Suprapubic skin (tissue), 4 donors: ENCODE data around the gene FBXO48. TPM values are rescaled to one million over a fixed set of nuclear protein-coding genes. Genes with fewer than 3 reads are reported as not detected.

ENCODE experiments used
- DNase-seq, 2 donors: peaks; one replicate each; pipeline ENCODE4 v3.0.0-alpha.2; 2019; ENCODE audit warnings: low spot score in 2 of 2
- H3K27ac ChIP-seq: fragments of 200-600 bp; sonication (generic); one replicate; pipeline ENCODE4 v1.5.1; 2019
- H3K27me3 ChIP-seq: fragments of 200-600 bp; sonication (generic); one replicate; pipeline ENCODE4 v1.5.1; 2019
- H3K36me3 ChIP-seq: fragments of 200-600 bp; sonication (generic); one replicate; pipeline ENCODE4 v1.5.1; 2019
- H3K4me1 ChIP-seq: fragments of 200-600 bp; sonication (generic); one replicate; pipeline ENCODE4 v1.5.1; 2019
- H3K4me3 ChIP-seq: fragments of 200-600 bp; sonication (generic); one replicate; pipeline ENCODE4 v1.5.1; 2019; ENCODE audit warnings: mild to moderate bottlenecking
- H3K9me3 ChIP-seq: fragments of 200-600 bp; sonication (generic); one replicate; pipeline ENCODE4 v1.5.1; 2019
- CTCF ChIP-seq, 2 donors: fragments of 200-600 bp in 1 of 2; fragments of 450-650 bp in 1 of 2; sonication (generic) in 1 of 2; IDR thresholded peaks; one replicate each; pipeline ENCODE4 v1.5.1; 2016 to 2019; ENCODE audit warnings: antibody characterized with exemption in 2 of 2, mild to moderate bottlenecking in 1 of 2, moderate library complexity in 1 of 2
- EP300 ChIP-seq: sonication (generic); formaldehyde crosslinking; IDR thresholded peaks from one replicate; pipeline ENCODE4 v1.6.1; 2017; ENCODE audit warnings: antibody characterized with exemption
- POLR2A ChIP-seq, 2 donors: fragments of 450-650 bp; IDR thresholded peaks; one replicate each; pipeline ENCODE4 v1.6.1; 2017; ENCODE audit warnings: antibody characterized with exemption in 2 of 2, mild to moderate bottlenecking in 2 of 2, moderate library complexity in 2 of 2
- POLR2AphosphoS5 ChIP-seq, 3 donors: sonication (generic); formaldehyde crosslinking; IDR thresholded peaks; one replicate each; pipeline ENCODE4 v1.6.1; 2017; ENCODE audit warnings: antibody characterized with exemption in 3 of 3
- WGBS: methylation state at CpG from one replicate; pipeline ENCODE4 v1.1.5; 2018; 5-methylcytosine and 5-hydroxymethylcytosine counted together
- total RNA-seq, 4 donors: library from RNA; depleted of rRNA; stranded (reverse); fragments of >200 nt; gene quantifications; one replicate each; pipeline ENCODE4 v1.1.0, GENCODE V29; 2016

Gene FBXO48
- total RNA-seq, 4 donors from 2014 or later = 1.1 to 2.7 (median 1.7) TPM

DNA sequence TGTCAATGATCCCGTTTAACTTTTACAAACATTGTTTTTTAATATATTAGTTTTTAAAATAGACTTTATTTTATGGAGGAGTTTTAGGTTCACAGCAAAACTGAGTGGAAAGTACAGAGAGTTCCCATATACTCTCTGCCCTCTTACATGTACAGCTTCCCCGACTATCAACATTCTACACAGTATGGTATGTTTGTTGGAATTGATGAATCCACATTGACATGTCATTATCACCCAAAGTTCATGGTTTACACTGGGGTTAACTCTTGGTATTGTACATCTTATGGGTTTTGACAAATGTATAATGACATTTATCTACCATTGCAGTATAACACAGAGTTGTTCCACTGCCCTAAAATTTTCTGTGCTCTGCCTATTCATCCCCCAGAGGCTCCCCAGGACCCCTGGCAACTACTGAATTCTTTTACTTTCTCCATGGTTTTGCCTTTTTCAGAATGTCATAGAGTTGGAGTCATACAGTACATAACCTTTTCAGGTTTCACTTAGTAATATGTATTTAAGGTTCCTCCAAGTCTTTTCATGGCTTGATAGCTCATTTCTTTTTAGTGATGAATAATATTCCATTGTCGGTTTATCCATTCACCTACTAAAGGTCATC is 5.8 kb upstream of the FBXO48 start:
- WGBS = 94% methylated on average over 3 of the region's 3 CpGs

GRCh38 chr2:68471385-68471784 is 4.3 kb upstream of the FBXO48 start:
- Histone ChIP-seq H3K4me1 (peaks cover 26% of the 10 kb centered on the region), H3K27me3 (no peaks in the 10 kb centered on the region), H3K27ac (no peak overlapping the region), H3K4me3 (no peak overlapping the region), H3K9me3 (no peaks in the 10 kb centered on the region), H3K36me3 (no peaks in the 10 kb centered on the region)
- WGBS = 96% methylated on average over 2 of the region's 2 CpGs
- TF ChIP-seq CTCF (IDR thresholded peaks at IDR 0.05) (no peak), EP300 (no peak), POLR2A (IDR thresholded peaks at IDR 0.05) (no peak), POLR2AphosphoS5 (IDR thresholded peaks at IDR 0.05) (no peak)
- DNase-seq = no peak

More for the DNA sequence above, 5.8 kb upstream of the FBXO48 start:
- H3K4me1 ChIP-seq = peaks cover 22% of the 10 kb centered on the region
- H3K4me3 ChIP-seq = no peak overlapping the region
- H3K36me3 ChIP-seq = no peaks in the 10 kb centered on the region
- no peaks in the 10 kb centered on the region for H3K27me3 ChIP-seq
- no peak for DNase-seq
- no peak overlapping the region for H3K27ac ChIP-seq
- no peaks in the 10 kb centered on the region for H3K9me3 ChIP-seq
- TF ChIP-seq POLR2A (IDR thresholded peaks at IDR 0.05) (no peak), EP300 (no peak), POLR2AphosphoS5 (IDR thresholded peaks at IDR 0.05) (no peak), CTCF (IDR thresholded peaks at IDR 0.05) (no peak)

DNA sequence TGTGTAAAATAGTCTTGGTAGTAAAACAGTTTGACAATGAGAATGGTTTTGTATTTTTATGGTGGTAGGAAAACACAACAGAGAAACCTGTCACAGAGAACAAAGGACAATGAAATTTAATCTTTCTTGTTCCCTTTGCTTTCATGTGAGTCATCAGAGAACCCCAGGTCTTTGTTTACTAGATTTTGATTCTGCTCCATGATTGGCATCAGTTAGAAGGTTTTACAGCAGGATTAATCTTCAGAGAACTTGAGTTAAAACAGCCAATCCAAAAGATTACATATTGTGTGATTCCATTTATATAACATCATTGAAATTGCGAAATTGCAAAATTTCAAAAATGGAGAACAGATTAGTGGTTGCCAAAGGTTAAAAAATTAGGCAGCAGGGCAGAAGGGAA is 2.8 kb upstream of the FBXO48 start:
- Histone ChIP-seq H3K36me3 (no peaks in the 10 kb centered on the region), H3K4me3 (no peak overlapping the region), H3K27ac (no peak overlapping the region), H3K4me1 (peaks cover 41% of the 10 kb centered on the region), H3K9me3 (no peaks in the 10 kb centered on the region), H3K27me3 (no peaks in the 10 kb centered on the region)
- 90% methylated on average over 1 of the region's 1 CpG for WGBS
- no peak for TF ChIP-seq POLR2AphosphoS5 (IDR thresholded peaks at IDR 0.05)
- no peak for TF ChIP-seq CTCF (IDR thresholded peaks at IDR 0.05)
- no peak for TF ChIP-seq POLR2A (IDR thresholded peaks at IDR 0.05)
- no peak for TF ChIP-seq EP300
- DNase-seq = no peak

DNA sequence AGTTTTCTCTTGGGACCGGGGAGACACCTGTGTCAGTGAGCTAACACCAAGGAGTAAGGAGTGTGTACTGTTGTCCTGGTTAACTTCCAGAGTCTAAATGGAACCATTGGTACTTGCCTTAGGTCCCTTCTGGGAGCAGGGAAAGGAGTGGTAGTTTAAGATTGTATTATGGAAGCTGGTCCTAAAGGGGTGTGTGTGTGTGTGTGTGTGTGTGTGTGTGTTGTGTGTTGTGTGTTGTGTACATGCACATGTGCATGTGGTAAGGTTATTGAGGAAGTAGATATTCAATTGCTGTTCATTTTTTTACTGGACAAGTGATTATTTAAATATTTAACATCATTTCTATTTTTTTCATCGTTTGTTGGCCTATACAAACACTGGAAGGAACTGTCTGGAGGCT is 1.7 kb upstream of the FBXO48 start:
- DNase-seq = no peak
- no peaks in the 10 kb centered on the region for H3K27me3 ChIP-seq
- peaks cover 51% of the 10 kb centered on the region for H3K4me1 ChIP-seq
- 55% methylated on average over 2 of the region's 2 CpGs for WGBS
- no peaks in the 10 kb centered on the region for H3K9me3 ChIP-seq
- TF ChIP-seq CTCF (IDR thresholded peaks at IDR 0.05) (no peak), EP300 (no peak), POLR2AphosphoS5 (IDR thresholded peaks at IDR 0.05) (no peak), POLR2A (IDR thresholded peaks at IDR 0.05) (no peak)
- no peaks in the 10 kb centered on the region for H3K36me3 ChIP-seq
- no peak overlapping the region for H3K27ac ChIP-seq
- H3K4me3 ChIP-seq = no peak overlapping the region

DNA sequence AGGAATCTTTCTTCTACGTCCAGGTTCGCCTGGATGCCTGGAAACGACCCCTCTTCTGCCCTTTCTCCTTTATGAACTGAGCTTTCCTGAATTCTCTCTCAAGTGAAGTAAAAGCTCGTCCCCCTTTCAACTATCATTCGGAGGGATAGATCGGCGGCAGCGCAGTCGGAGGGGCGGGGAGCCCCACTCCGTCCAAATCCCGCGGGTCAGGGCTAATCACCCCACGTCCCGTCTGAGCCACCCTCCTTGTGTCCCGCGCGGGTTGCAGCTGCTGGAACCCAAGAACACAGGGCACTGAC is 367 bp downstream of the FBXO48 start:
- no peaks in the 10 kb centered on the region for H3K36me3 ChIP-seq
- peak overlapping the region; percentile 97 for H3K4me3 ChIP-seq
- no peaks in the 10 kb centered on the region for H3K27me3 ChIP-seq
- H3K4me1 ChIP-seq = peaks cover 60% of the 10 kb centered on the region
- under 1% methylated on average over 18 of the region's 18 CpGs for WGBS
- peak overlapping the region; percentile 92 for H3K27ac ChIP-seq
- TF ChIP-seq CTCF (IDR thresholded peaks at IDR 0.05) = no peak
- no peak for TF ChIP-seq POLR2A (IDR thresholded peaks at IDR 0.05)
- TF ChIP-seq EP300 = no peak
- TF ChIP-seq POLR2AphosphoS5 (IDR thresholded peaks at IDR 0.05) = no peak
- peak in 1 of 2 donors; percentile 86 for DNase-seq
- H3K9me3 ChIP-seq = no peaks in the 10 kb centered on the region
